ENCODE data around the gene ACOT2. TPM values are rescaled to one million over a fixed set of nuclear protein-coding genes. Genes with fewer than 3 reads are reported as not detected.
A peak's percentile ranks its signal among the peaks of the same experiment; 100 is the strongest.
"Not testable (repeated sequence)": the region's sequence is repeated elsewhere in the genome, so short reads cannot be mapped to it uniquely, and the experiment has no call there.

Gene ACOT2
- total and polyA plus RNA-seq, 10 of the 15 experiments (the other 5 are each of a cell fraction or from before 2014, with no cell fraction given), result 9.6 to 41.9 (median 22.8) TPM

- H3K27ac ChIP-seq (ENCODE audit: control insufficient read depth, insufficient read depth); H3K9me3 ChIP-seq (replicated peaks; ENCODE audit: control insufficient read depth, insufficient read depth, low read length); intact Hi-C loops (cut with micrococcal nuclease; ENCODE audit: unreplicated experiment); H3K27me3 ChIP-seq (replicated peaks in 1 of 2; ENCODE audit: control insufficient read depth in 2 of 2, insufficient read depth in 2 of 2, low read length in 1 of 2); H3K9ac ChIP-seq (ENCODE audit: control insufficient read depth, insufficient read depth, low read length); H4K20me1 ChIP-seq (ENCODE audit: control insufficient read depth, insufficient read depth); H3K4me1 ChIP-seq (ENCODE audit: control insufficient read depth, insufficient read depth, low read length); H2AFZ ChIP-seq (ENCODE audit: control insufficient read depth, low read depth, low read length); in situ Hi-C loops (cut with MboI); BruUV-seq (replicated peaks); H3K79me2 ChIP-seq (ENCODE audit: control insufficient read depth, insufficient read depth, low read length); DNase-seq (ENCODE audit: low read depth, low spot score); H3K4me3 ChIP-seq; H3K36me3 ChIP-seq (ENCODE audit: control insufficient read depth in 2 of 2, insufficient read depth in 2 of 2, low read length in 1 of 2): not testable (repeated sequence)
- ATAC-seq (peak; percentile 79), FAIRE-seq (peak; percentile 18)
- CTCF ChIA-PET, result interaction anchor here (0.6 to 6.6 kb wide), 27 partner anchors 9 to 646 kb away, joined by 3 to 114 read pairs (median 4); partner anchors contain the start of genes ACOT1, ACOT6, DNAL1 and RIOX1
- RAD21 ChIA-PET (ENCODE audit: unreplicated experiment), result interaction anchor here (0.7 to 6.5 kb wide), 16 partner anchors 10 to 327 kb away, joined by 3 to 78 read pairs (median 4); partner anchors contain the start of gene ACOT6
- H3K4me2 ChIP-seq (ENCODE audit: control insufficient read depth, insufficient read depth), result peak overlapping the region; percentile 33; the same call in 1 of the 2 replicates
- TF ChIP-seq ZNF384 (IDR thresholded peaks at IDR 0.05; ENCODE audit: borderline replicate concordance, low read depth, low read length), result 0 out of 2 replicates have a peak, but pooled peaks have one; percentile 4
- peak; percentile 42 to 59 (median 56) for TF ChIP-seq CTCF (IDR thresholded peaks at IDR 0.05 in 2 of 3, conservative IDR thresholded peaks at IDR 0.05 in 1 of 3; ENCODE audit: control insufficient read depth in 2 of 3, extremely low read depth in 1 of 3, insufficient read depth in 1 of 3, low read depth in 3 of 3, low read length in 3 of 3)
- peak; percentile 2; the same call in 1 of the 2 replicates for TF ChIP-seq SMC3 (IDR thresholded peaks at IDR 0.05; ENCODE audit: borderline replicate concordance, low read length)
- peak; percentile 30; the same call in 1 of the 2 replicates for TF ChIP-seq RAD21 (IDR thresholded peaks at IDR 0.05; ENCODE audit: insufficient read depth, low read depth, low read length)
- TF ChIP-seq BHLHE40 (IDR thresholded peaks at IDR 0.05; ENCODE audit: borderline replicate concordance in 1 of 2, low read depth in 2 of 2, low read length in 1 of 2), result 0 out of 4 replicates have a peak, but pooled peaks of 1 of the 2 experiments have one; percentile 3
- TF ChIP-seq YY1 (IDR thresholded peaks at IDR 0.05; ENCODE audit: low read depth, low read length), result peak; percentile 79
- SMC1A ChIA-PET (ENCODE audit: uncharacterized antibody, unreplicated experiment), result interaction anchor here (0.6 to 2.9 kb wide), 8 partner anchors 29 to 149 kb away, joined by 3 to 22 read pairs (median 5); no protein-coding TSS in a partner anchor
- POLR2A ChIA-PET, result interaction anchor here (0.5 to 1.6 kb wide), 11 partner anchors 8 to 567 kb away, joined by 3 to 8 read pairs (median 4); partner anchors contain the start of gene RIOX1
- 12% methylated on average over 8 of the region's 8 CpGs for WGBS (ENCODE audit: insufficient coverage, insufficient replicate concordance, low lambda C conversion rate, missing lambda C conversion rate)
Measured at GRCh38 chr14:73570913-73571312, 1.9 kb downstream of the ACOT2 start.

- DNase-seq (ENCODE audit: low read depth, low spot score); in situ Hi-C loops (cut with MboI); intact Hi-C loops (cut with micrococcal nuclease; ENCODE audit: unreplicated experiment); H3K27me3 ChIP-seq (replicated peaks in 1 of 2; ENCODE audit: control insufficient read depth in 2 of 2, insufficient read depth in 2 of 2, low read length in 1 of 2); H3K4me3 ChIP-seq; H3K4me1 ChIP-seq (ENCODE audit: control insufficient read depth, insufficient read depth, low read length); POLR2A ChIA-PET; H3K79me2 ChIP-seq (ENCODE audit: control insufficient read depth, insufficient read depth, low read length); H2AFZ ChIP-seq (ENCODE audit: control insufficient read depth, low read depth, low read length); BruUV-seq (replicated peaks); H3K4me2 ChIP-seq (ENCODE audit: control insufficient read depth, insufficient read depth); SMC1A ChIA-PET (ENCODE audit: uncharacterized antibody, unreplicated experiment); FAIRE-seq; ATAC-seq; H3K9ac ChIP-seq (ENCODE audit: control insufficient read depth, insufficient read depth, low read length); H3K27ac ChIP-seq (ENCODE audit: control insufficient read depth, insufficient read depth); H3K9me3 ChIP-seq (replicated peaks; ENCODE audit: control insufficient read depth, insufficient read depth, low read length); H3K36me3 ChIP-seq (ENCODE audit: control insufficient read depth in 2 of 2, insufficient read depth in 2 of 2, low read length in 1 of 2); H4K20me1 ChIP-seq (ENCODE audit: control insufficient read depth, insufficient read depth): not testable (repeated sequence)
- RAD21 ChIA-PET (ENCODE audit: unreplicated experiment), result interaction anchor here (0.6 to 1.0 kb wide), 3 partner anchors 53 to 98 kb away, joined by 3 to 4 read pairs (median 3); no protein-coding TSS in a partner anchor
- CTCF ChIA-PET, result interaction anchor here (0.7 to 6.6 kb wide), 3 partner anchors 40 to 64 kb away, joined by 3 to 114 read pairs (median 6); no protein-coding TSS in a partner anchor
- 96% methylated on average over 5 of the region's 5 CpGs for WGBS (ENCODE audit: insufficient coverage, insufficient replicate concordance, low lambda C conversion rate, missing lambda C conversion rate)
Measured at GRCh38 chr14:73573034-73573433, 4.0 kb downstream of the ACOT2 start.

GRCh38 chr14:73573740-73574139, 4.7 kb downstream of the ACOT2 start:
- BruUV-seq (replicated peaks); H3K79me2 ChIP-seq (ENCODE audit: control insufficient read depth, insufficient read depth, low read length); H3K4me2 ChIP-seq (ENCODE audit: control insufficient read depth, insufficient read depth); H3K27me3 ChIP-seq (replicated peaks in 1 of 2; ENCODE audit: control insufficient read depth in 2 of 2, insufficient read depth in 2 of 2, low read length in 1 of 2); ATAC-seq; intact Hi-C loops (cut with micrococcal nuclease; ENCODE audit: unreplicated experiment); H4K20me1 ChIP-seq (ENCODE audit: control insufficient read depth, insufficient read depth); H3K4me1 ChIP-seq (ENCODE audit: control insufficient read depth, insufficient read depth, low read length); H3K9me3 ChIP-seq (replicated peaks; ENCODE audit: control insufficient read depth, insufficient read depth, low read length); H3K4me3 ChIP-seq; in situ Hi-C loops (cut with MboI); DNase-seq (ENCODE audit: low read depth, low spot score); H3K36me3 ChIP-seq (ENCODE audit: control insufficient read depth in 2 of 2, insufficient read depth in 2 of 2, low read length in 1 of 2); H3K27ac ChIP-seq (ENCODE audit: control insufficient read depth, insufficient read depth); POLR2A ChIA-PET; SMC1A ChIA-PET (ENCODE audit: uncharacterized antibody, unreplicated experiment); H2AFZ ChIP-seq (ENCODE audit: control insufficient read depth, low read depth, low read length); H3K9ac ChIP-seq (ENCODE audit: control insufficient read depth, insufficient read depth, low read length); FAIRE-seq: not testable (repeated sequence)
- ChIA-PET CTCF (interaction anchor here (0.7 to 0.9 kb wide), 2 partner anchors 39 to 65 kb away, joined by 3 to 6 read pairs; no protein-coding TSS in a partner anchor), RAD21 (ENCODE audit: unreplicated experiment) (interaction anchor here (0.6 to 1.0 kb wide), 3 partner anchors 53 to 99 kb away, joined by 3 to 4 read pairs (median 3); no protein-coding TSS in a partner anchor)
- 10% methylated on average over 3 of the region's 4 CpGs for WGBS (ENCODE audit: insufficient coverage, insufficient replicate concordance, low lambda C conversion rate, missing lambda C conversion rate)

Data from GM12878 (cell line).